GM18517 (cell line): ENCODE data around the gene STARD5.

ENCODE experiments used
- ATAC-seq: cut with Tn5 transposase; IDR thresholded peaks from one replicate; pipeline ENCODE4 v1.9.1; 2021; ENCODE audit warnings: mild to moderate bottlenecking, moderate library complexity; ENCODE audit not compliant: unreplicated experiment

Gene STARD5

GRCh38 chr15:81261172-81261811 is 62.6 kb downstream of the STARD5 start:
- ATAC-seq = no peak

GRCh38 chr15:81259760-81260298 is 64.1 kb downstream of the STARD5 start:
- no peak for ATAC-seq
